Measurements from ENCODE around the gene SLC28A1.
"Not testable (repeated sequence)": the region's sequence is repeated elsewhere in the genome, so short reads cannot be mapped to it uniquely, and the experiment has no call there.

SLC28A1 gene

GRCh38 chr15:84862214-84862975 is 22.1 kb upstream of the SLC28A1 start:
- no peak for DNase-seq (ENCODE audit: low read depth)

- no peak for DNase-seq (ENCODE audit: low read depth)
Observed at GRCh38 chr15:84863565-84864443, 20.7 kb upstream of the SLC28A1 start.

GRCh38 chr15:84864444-84864795 is 20.0 kb upstream of the SLC28A1 start:
- no peak for DNase-seq (ENCODE audit: low read depth)

- no peak for DNase-seq (ENCODE audit: low read depth)
Observed at GRCh38 chr15:84865074-84865569, 19.3 kb upstream of the SLC28A1 start.

- DNase-seq (ENCODE audit: low read depth): no peak
Observed at GRCh38 chr15:84868037-84868880, 16.2 kb upstream of the SLC28A1 start.

DNA sequence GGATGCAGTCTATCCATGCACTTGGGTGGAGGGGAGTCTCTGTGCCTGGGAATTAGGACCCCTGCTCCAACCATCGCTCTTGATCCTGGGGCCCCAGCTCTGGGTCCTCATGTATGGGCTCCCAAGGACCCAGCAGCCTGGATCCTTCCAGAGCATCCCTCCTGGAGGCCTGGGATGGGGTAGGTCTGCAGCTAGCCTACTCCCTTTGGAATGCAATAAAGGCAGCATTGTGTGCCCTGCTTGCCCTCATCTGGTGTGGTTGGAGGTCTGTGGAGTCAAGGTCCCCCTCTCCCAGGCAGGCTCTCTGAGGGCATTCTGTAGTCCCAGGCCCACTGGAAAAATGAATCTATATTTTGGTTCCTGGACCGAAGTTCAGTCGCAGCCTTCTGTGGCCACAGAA is 15.0 kb upstream of the SLC28A1 start:
- no peak for DNase-seq (ENCODE audit: low read depth)

- no peak for DNase-seq (ENCODE audit: low read depth)
Observed at GRCh38 chr15:84871428-84871985, 13.0 kb upstream of the SLC28A1 start.

DNA sequence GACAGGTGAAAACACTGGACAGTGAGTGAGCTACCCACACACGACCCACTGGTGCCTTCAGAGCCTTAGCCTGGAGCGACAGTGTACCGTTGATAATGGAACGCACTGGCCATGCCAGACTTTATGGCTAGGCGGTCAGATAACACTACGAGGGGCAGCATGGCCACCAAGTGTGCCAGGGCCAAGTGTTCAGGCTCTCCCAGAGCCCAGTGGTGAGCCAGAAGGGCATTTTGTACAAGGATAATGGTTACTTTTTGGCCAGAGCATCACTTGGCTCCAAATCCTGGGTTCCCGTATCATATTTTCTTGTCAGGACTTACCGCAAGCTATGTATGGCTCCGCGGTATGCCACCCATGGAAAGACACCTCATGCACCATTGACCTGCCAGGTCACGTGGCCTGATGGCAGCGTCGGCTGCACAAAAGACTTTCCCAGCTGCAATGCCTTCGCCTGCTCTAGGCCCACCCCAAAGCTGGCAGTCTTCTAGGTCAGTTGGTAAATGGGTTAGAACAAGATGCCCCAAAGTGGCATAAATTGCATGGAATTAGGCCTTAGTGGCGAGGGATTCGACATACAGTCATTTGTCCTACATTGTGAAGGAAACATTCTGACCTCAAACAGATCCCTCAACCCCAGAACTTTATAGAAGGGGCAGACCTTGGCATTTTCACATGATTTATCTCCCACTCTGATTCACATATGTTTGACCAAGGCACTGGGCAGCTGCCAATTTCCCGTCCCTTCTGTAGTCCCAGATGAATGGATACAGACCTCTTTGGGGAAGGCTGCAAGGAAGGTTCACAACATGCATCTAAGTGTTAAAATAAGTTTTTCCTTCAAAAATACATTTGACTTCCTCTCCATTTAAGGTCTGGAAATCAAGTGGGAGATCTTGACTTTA is 12.2 kb upstream of the SLC28A1 start:
- DNase-seq (ENCODE audit: low read depth): no peak

DNA sequence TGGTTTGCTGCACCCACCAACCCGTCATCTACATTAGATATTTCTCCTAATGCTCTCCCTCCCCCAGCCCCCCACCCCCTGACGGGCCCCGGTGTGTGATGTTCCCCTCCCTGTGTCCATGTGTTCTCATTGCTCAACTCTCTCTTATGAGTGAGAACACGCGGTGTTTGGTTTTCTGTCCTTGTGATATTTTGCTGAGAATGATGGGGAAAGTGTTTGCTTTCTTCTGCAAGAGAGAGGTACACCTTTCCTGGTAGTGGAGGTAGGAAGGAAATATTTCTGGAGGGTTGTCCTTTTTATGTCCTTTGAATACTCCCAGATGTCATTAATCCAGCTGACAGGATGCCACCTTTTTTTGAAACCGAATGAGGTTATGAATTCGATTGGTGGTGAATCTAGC is 10.5 kb upstream of the SLC28A1 start:
- DNase-seq (ENCODE audit: low read depth): no peak

DNA sequence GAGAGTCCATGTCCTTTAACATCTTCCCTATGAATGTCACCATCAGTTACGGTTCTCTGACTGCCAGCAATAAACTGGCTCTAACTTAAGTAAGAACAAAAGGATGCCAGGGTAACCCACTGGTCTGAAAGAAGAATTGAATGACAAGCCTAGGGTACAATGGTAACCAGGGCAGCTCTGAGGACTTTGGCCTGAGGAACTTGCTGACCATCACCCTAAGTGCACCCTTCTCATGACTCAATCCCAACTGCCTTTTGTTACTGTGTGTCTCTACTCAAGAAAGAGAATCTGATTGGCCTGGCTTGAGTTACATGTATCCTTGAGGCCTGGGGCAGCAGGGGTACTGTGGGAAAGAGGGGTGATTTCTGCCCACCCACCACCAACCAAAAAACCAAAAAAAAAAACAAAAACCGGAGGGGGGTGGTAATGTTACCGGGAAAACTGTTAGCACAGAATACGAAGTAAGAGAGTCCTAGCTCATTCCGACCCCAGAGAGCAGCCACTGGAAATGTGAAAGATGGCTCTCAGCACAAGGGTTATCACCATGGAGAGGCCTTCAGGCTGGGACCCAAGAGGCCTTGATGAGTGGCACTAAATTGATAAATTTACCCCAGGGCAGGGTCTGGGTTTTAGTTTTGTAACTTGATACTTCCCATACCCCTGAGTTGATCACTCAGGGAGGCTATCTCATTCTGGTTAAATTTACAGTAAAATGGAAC is 9.3 kb upstream of the SLC28A1 start:
- DNase-seq (ENCODE audit: low read depth): no peak

DNA sequence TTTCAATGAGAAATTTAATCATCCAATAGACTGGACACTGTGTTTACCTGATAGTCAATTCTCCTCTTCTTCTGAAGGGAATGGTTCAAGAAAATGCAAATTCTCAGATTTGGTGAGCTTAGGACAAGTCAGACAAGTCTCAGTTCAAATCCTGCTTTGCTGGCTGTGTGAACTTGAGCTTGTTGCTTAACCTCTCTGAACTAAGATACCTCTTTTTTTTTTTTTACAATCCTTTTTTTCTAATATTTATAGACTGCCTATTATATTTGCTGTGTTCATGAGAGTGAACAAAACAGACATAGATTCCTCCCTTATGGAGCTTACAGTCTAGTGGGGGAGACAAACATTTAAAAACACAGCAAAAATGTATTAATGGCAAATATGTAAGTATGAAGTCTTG is 8.2 kb upstream of the SLC28A1 start:
- no peak for DNase-seq (ENCODE audit: low read depth)

GRCh38 chr15:84877701-84878100 is 6.8 kb upstream of the SLC28A1 start:
- DNase-seq (ENCODE audit: low read depth): not testable (repeated sequence)

GRCh38 chr15:84878504-84878903 is 6.0 kb upstream of the SLC28A1 start:
- DNase-seq (ENCODE audit: low read depth): peak; percentile 21

- no peak for DNase-seq (ENCODE audit: low read depth)
Observed at GRCh38 chr15:84879088-84879780, 5.2 kb upstream of the SLC28A1 start.

GRCh38 chr15:84880007-84880406 is 4.5 kb upstream of the SLC28A1 start:
- DNase-seq (ENCODE audit: low read depth): no peak

GRCh38 chr15:84880822-84881519 is 3.5 kb upstream of the SLC28A1 start:
- DNase-seq (ENCODE audit: low read depth): no peak

DNA sequence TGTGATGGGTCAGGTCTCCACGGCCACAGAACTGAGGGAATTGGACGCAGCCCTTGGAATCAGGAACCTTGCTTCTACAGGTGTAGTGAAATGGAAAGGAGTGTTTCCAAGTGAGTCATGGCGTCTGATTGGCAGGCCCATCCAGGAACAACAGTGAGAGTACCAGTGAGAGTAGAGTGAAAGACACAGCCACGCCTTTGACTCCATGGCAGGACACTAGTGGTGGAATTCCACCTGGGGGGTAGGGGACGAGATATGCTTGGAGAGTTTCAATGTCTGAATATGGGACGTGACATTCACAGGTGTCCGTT is 3.0 kb upstream of the SLC28A1 start:
- DNase-seq (ENCODE audit: low read depth): no peak

DNA sequence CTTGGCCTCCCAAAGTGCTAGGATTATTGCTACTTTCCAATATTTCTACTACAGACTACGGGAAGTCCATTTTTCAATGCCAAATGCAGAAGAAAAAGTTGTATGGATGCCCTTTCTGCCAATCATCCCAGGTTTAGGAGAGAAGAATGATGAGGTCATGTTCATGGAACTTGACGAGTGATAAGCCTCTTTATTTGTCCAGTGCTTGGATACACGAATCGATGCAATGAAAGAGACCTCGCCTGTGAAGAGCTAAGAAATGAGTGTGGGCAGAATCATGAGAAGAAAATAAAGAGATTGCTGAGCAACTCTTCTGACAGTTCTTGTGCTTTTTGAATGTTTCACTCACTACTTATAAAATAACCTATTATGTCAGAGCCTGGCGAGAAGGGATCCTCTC is 996 bp upstream of the SLC28A1 start:
- DNase-seq (ENCODE audit: low read depth): no peak

GRCh38 chr15:84885801-84886200 is 1.3 kb downstream of the SLC28A1 start:
- DNase-seq (ENCODE audit: low read depth): no peak

Data from T follicular helper cell (primary cell).